Iris pigment epithelial cell (primary cell): Measurements from ENCODE around the gene ZNF446.
"Not testable (repeated sequence)": the region's sequence is repeated elsewhere in the genome, so short reads cannot be mapped to it uniquely, and the experiment has no call there.

ENCODE experiments used
- DNase-seq: peaks from one replicate; pipeline ENCODE4 v3.0.0-alpha.2; 2011; ENCODE audit warnings: low read depth

Gene ZNF446

DNA sequence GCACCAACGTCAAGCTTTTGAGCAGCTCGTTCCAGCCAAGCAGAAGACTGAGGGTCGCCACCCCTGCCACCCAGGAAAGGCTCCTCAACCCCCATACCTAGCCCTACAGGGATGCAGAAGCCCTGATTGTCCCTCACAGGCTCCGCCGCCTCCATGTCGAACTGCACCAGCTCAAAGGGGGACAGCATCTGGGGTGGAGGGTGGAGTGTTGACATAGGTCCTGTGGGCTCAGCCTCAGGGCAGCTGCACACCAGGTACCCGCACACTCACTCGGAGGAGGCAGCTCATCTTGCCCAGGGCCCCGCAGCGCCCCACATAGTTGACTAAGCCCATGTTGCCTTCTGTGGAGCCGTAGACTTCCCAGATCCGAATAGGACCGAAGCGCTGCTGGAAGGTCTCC is 24.1 kb downstream of the ZNF446 start:
- no peak for DNase-seq

DNA sequence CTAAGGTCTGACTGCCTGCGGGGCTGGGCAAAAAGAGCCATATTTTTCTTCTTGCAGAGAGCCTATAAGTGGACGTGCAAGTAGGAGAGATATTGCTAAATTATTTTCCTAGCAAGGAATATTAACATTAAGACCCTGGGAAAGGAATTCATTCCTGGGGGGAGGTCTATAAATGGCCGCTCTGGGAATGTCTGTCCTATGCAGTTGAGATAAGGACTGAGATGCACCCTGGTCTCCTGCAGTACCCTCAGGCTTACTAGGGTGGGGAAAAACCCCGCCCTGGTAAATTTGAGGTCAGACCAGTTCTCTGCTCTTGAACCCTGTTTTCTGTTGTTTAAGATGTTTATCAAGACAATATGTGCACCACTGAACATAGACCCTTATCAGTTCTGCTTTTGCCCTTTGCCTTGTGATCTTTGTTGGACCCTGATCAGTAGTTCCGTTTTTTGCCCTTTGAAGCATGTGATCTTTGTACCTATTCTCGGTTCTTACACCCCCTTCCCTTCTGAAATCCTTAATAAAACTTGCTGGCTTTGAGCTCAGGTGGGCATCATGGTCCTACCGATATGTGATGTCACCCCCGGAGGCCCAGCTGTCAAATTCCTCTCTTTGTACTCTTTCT is 31.6 kb downstream of the ZNF446 start:
- DNase-seq: not testable (repeated sequence)

DNA sequence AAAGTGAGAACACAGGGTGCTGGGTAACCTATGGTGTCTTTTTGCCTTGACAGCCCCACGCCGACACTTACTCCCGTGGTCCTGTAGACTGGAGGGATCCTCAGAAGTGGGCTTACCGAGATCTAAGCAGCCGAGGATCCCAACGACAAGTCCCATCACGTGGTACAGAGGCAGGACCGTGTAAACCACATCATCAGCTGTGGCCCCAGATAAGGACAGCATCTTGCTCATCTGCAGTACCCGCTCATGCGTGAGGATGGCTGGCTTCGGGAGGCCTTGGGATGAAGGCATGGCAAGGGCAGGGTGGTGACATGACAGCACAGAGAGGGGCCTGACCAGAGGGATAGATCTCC is 33.6 kb downstream of the ZNF446 start:
- no peak for DNase-seq

DNA sequence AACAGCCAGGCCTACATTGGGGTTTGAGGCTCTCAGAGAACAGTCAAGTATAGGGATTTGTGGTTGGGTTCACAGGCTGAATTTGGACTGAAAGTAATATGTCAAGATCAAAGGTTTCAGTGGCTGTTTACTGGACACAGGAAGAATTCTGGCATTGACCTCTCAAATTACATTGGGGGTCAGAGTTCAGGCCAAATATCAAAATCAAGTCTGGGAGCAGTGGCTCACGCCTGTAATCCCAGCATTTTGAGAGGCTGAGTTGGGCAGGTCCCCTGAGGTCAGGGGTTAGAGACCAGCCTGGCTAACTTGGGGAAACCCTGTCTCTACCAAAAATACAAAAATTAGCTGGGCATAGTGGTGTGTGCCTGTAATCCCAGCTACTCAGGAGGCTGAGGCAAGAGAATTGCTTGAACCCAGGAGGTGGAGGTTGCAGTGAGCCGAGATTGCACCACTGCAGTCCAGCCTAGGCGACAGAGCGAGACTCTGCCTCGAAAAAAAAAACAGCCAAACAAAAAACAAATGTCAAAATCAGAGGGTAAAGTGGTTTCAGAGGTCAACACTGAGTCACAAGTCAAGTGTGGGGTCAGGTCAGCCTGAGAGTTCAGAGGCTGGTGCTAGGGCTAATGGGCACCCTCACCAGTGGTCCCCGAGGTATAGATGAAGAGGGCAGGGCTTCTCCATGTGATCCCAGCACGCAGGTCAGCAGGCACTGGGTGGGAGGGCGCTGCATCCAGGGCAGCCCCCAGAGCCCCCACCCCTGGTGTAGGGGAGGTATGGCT is 34.1 kb downstream of the ZNF446 start:
- no peak for DNase-seq

DNA sequence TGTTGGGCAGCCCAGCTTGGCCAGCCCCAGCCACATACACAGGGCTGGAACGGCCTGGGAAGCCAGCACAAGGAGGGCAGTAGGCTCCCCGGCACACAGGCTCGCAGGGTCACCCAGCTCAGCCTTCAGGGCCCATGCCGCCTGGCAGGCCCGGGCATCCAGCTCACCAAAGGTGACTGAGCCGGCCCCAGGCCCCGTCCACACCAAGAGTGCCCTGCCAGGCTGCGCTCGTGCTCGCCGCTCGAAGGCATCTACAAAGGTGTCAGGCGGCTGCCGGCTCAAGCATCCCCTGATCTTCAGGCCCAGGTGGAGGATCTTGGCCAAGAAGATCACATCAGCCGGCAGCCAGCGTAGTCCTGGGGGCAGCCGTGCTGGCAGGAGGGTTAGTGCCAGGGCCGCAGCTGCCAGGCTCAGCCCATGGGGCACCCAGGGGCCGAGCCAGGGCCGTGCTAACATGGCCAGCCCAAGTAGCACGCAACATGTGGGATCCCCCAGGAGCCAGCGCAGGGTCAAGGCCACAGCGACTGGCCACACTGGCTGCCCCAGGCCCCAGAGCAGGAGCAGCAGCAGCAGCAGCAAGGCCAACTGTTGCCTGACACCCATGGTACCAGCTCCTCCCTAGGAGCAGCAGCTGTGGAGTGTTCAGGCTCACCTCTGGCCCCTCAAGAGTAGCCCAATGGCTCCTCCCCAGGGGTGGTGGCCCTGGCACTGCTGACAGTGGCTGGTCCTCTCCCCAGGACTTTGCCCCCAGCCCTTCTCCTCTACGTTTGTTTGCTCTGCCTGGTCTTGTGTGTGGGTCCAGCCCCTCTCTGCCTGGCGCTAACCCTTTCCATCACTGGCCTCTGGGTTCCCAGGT is 35.4 kb downstream of the ZNF446 start, which contains the start of gene SLC27A5:
TSS of gene SLC27A5 (minus strand) at position 640 of the 856 bp plus-strand sequence. CDS start at position 603, 37 bp downstream.
- DNase-seq: no peak

DNA sequence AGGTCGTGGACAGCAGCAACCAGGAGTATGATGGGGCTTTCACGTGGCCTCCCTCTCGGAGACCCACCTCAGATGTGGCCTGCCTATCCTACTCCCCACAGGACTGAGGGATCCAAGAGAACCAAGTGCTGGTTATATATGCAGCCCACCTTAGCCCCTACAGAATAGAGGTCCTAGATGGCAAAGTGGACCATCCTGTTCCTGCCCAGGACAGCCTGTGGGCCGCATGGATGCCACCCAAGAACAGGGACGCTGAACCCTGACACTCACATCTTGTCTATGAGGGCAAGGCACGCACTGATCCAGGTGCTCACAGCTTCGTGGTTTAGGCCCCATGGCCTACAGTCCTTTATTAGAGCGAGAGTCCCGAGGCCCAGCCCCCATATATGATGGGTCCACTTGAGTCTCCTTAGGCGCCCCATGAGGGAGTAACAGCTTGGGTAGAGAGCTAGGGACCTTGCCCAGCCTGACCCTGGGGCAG is 37.1 kb downstream of the ZNF446 start:
- no peak for DNase-seq

DNA sequence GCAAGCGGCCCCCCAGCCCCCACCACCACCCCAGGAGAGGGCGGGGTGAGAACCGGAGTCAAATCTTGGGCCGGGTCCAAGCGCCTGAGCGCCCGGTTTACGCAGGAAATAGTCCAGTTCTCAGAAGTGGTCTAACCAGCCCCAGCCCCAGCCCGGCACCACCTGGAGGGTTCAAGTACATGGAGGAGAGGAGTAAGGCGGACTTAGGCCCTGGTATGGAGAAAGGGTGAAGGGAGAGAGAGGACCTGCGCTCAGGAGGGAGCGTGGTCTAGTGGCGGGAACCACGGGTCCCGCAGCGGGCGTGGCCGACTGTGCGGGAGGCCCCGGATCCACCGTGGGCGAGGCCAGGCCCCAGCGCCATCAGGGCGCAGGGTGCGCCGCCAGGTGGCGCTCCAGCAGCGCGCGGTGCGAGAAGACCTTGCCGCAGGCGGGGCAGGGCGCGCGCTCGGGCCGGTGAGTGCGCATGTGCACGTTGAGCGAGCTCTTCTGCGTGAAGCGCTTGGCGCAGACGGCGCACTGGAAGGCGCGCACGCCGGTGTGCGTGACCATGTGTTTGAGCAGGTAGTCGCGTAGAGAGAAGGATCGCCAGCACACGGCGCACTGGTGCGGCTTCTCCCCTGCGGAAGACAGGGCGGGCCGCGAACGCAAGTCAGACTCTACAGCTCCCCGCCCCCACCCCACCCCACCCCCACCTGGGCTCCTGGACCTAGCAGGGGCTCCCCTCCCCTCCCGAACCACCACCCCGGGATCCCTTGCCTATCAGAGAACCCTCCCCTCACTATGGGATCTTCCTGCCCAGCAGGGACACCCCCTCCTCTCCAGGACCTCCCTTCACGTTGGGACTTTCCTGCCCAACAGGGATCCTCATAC is 37.8 kb downstream of the ZNF446 start:
- peak; percentile 91 for DNase-seq

DNA sequence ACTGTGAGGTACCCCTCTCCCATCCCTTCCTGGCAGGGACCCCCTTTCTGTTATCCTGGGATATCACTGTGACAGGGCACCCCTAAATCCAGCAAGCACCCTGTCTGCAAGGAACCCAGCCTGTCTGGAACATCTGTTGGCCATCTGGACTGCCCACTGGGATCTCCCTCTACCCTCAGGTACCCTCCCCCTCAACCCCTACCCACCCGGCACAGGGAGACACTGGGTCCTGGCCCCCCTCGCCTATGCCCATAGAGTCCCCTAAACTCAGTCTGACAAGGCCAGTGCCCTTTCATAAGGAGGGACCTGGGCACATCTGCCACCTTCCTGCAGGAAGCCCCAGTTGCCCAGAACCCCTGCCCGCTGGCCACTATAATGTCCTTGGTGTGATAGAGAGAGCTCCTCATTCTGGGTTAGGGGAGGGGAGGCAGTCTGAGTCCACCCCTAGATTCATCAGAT is 38.4 kb downstream of the ZNF446 start:
- no peak for DNase-seq

DNA sequence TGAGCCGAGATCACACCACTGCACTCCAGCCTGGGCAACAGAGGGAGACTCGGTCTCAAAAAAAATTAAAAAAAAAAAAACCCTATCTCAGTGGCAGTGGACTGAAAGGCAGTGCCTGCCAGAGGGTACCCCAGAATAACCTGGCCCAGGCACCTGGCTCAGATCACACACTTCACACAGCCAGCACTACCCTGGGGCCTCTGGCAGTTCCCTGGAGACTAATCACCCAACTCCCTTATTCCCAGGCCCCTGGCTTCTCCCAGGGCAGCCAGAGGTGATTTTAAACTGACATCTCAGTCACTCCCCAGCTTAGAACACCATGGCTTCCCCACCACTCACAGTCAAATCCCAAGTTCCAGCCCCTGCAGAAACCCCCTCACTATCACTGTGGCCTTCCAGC is 39.1 kb downstream of the ZNF446 start:
- DNase-seq: no peak

DNA sequence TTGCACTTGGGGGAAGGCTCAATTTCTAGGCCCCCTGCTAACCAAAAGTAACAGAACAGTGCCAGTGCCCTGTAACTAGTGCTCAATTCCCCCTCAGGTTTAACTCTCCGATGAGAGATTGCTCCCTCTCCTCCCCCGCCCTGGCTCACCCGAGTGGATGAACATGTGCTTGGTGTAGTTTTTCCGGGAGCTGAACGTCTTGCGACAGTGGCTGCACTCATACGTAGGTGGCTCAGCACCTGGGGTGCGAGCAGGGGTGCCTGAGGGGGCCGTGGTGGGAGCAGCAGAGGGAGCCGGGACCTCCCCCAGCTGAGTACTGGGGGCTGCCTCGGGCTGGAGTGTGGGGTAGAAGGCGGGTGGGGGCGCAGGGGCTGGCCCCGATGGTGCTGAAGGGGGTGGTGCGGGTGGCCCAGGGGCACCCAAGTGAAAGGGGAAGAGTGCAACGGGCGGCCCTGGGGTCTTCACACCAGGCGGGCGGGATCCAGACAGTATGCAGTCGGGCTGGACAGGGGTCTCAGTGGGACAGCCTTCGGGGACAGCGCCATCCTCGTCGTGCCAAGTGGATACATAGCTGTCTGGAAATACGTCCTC is 40.2 kb downstream of the ZNF446 start:
- no peak for DNase-seq

DNA sequence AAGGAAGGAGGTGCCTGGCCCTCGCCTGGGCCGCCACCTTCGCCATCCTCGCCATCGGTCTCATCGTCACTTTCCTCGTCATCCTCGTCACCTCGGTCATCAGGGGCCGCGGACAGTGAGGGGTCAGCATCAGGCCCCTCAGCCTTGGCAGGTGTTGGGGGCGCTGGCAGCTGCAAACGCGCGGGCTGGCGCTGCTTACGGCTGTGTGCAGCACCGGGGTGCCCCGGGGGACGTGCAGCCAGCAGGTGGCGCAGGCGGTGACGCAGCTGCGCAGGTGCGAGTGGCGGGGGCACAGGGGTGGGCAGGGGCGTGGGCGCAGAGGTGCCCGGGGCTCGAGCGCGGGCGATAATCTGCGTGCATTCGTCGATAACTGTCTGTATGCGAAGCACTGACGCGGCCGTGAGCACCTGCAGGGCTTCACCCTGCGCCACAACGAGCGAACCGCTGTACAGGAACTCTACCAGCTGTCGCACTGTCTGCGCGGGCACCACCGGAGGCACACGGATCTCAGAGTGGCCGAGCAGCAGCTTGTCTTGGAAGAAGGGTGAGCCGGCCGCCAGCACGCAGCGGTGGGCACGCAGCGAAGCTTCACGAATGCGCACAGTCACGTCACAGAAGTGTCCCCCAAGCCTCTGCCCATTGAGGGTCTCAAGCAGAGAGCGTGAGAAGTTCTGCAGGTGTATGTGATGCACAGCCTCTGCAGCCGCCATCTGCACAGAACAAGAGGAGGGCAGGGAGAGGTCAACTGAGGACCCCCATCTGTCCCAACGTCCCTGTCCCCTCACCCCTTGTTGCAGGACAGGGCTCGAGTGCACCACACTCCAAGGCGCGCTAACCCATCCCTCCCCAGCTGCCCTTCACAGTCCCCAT is 41.0 kb downstream of the ZNF446 start:
- no peak for DNase-seq

DNA sequence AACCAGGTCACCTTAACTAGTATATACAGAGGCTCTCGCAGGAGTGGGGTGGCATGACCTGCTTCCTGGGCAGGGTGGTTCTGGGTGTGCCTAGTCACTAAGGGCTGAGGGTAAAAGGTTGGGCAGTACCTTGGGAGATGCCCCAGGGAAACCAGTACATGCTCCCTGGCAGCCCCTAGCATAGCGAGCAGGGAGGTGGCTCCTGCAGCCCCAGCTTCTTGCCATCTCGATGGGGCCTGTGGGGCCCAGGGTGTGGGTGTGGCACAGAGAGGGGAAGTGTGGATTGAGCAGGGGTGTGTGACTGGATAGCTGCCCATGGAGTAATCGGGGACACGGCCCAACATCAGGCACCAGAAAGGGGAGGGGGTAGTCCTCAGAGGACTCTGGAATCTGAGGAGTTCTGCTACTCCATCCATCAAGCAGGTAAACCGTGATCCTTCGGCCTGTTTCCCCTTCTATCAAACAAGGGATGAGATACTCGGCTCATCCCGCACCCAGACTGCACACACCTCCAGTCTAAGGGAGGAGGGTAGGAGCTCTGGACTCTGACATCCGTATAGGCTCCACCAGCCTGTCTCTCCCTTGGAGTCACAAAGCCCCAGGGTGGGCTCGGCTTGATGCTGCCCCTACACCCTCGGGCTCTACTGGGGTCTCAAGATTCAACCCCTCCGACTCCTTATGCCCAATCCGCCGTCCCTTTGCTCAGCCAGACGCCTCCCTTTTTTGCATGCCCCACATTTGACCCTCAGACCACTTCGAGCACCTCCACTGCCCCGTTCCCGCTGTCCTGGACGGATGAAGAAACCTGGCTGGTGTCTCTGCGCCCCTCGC is 42.3 kb downstream of the ZNF446 start:
- no peak for DNase-seq

DNA sequence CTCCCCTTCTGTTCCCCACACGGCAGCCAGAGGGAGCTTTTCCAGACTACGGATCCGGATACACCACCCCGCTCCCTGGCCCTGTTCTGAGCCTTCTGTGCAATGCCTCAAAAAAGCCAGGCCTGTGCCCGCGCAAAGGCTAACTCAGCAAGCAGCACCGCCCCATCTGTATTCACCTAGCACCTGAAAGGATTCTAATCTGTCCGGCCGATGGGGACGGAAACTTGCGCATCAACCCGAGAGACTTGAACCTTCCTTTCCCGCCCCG is 42.9 kb downstream of the ZNF446 start:
- DNase-seq: peak; percentile 77

DNA sequence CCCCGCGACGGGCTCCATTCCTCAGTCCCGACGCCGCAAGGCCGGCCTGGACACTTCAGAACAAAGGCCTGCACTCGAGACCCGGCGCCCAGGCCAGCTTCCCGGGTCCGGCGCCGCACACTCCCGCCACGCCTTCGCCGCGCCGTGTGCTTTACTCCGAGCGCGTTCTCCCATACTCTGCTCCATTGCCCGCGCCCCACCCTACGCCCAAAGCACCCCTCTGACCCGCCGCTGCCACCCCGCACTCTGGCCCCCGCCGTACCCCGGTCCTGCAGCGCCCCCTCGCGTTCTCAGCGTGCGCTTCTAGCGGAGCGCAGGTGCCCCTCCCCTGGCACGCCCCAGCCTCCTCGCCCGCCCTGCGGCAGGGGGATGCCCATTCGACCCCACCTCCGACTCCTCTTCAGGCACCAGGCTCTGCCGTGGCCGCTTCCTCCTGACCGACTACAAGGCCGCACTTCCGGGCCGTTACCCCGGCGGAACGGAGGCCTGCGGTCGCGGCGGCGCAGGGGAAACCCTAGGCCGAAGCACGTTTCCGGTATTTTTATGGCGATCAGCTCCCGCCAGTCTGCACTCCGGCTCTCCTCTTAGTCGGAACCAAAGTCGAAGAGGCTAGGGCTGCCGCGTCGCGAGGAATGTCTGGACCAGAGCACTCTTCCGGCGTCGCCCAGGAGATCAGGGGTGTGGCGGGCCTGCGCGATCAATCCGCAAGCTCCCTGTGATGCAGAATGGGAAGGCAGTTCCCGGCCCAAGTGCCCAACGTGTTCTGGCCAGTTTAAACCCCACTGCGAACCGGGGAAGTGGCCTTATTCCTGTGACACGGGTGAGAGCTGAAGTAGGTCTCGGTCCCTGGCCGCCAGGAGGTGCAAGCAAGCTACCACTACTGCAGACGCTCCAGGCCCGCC is 43.5 kb downstream of the ZNF446 start, which contains the start of gene ZBTB45:
TSS of gene ZBTB45 (minus strand) at position 456 of the 902 bp plus-strand sequence. CDS start 2,137 bp downstream, outside the sequence.
- DNase-seq: peak; percentile 97

DNA sequence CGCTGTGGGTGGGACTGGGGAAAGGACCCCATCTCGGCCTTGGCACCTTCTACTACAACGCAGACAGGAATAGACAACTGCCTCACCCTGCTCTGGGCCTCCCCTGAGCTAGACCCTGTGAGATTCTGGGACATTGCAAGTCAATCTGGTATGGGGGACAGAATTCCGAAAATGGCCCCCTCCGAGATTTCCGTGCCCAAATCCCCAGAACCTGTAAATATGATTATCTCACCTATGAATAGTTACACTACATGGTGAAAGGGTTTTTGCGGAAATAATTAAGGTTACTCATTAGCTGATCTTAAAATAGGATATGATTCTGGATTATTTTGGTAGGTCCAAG is 44.1 kb downstream of the ZNF446 start:
- DNase-seq: no peak

DNA sequence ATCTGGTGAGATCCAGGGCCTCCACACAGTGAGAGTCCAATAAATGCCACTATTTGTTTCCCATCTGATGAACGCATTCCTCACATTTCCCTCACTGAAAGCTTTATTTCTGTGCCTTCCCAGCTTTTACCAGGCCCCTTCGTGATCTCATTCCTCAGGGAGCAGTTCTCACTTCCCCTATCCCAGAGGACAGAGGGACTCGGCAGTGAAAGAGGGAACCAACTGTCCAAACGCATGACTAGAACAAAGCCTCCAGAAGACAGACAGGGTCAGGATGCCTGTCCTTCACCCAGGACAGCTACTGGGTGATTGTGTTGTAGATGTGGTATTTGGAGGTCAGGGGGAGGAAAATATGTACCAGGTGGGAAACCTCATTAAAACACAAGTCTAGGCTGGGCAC is 45.5 kb downstream of the ZNF446 start:
- DNase-seq: no peak

DNA sequence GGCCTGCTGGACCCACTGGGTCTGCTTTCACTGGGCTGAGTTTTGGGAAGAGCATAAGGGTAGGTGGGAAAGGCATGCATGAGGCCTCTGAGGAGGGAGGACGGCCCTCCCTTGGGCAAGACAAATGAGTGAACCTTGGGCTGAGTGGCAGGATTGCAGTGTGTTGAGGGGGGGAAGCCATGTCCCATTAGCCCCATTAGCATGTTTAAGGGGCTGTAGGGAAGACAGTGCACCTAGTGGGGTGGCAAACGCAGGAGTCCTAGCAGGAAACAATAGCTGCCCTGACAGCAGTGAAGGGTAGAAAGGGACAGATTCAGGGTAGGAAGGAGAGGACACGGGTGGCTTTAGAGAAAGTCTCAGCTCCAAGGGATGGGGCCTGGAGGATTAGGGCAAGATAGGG is 46.6 kb downstream of the ZNF446 start:
- DNase-seq: no peak

DNA sequence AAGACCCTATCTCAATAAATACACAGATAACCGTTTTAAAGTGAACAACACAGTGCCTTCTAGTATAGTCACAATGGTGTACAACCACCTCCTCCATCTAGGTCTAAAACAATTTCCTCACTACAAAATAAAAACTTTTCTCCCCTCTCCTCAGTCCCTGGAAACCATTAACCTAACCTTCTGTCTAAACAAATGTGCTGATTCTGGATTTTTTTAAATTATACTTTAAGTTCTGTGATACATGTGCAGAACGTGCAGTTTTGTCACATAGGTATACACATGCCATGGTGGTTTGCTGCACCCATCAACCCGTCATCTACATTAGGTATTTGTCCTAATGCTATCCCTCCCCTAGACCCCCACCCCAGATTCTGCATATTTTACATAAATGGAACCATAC is 53.3 kb downstream of the ZNF446 start:
- DNase-seq: no peak
